Left lung (tissue), 10 donors: ENCODE data around the gene SERPIND1. TPM values are rescaled to one million over a fixed set of nuclear protein-coding genes. Genes with fewer than 3 reads are reported as not detected.

Experiments used
- ATAC-seq: fragments of 200-7000 bp; cut with Tn5 transposase; one replicate; pipeline ENCODE4 v1.9.1; 2020; ENCODE audit warnings: moderate library complexity
- DNase-seq, 4 donors: peaks; one replicate each; pipeline ENCODE4 v3.0.0-alpha.2; 2013 to 2020
- H3K27ac ChIP-seq, 2 donors: fragments of 200-600 bp; sonication (generic) in 1 of 2; one replicate each; pipeline versions ENCODE4 v1.5.0 to v1.8.0; 2020 to 2021
- H3K27me3 ChIP-seq, 2 donors: fragments of 200-600 bp; sonication (generic) in 1 of 2; one replicate each; pipeline versions ENCODE4 v1.5.0 to v1.8.0; 2020 to 2021
- H3K36me3 ChIP-seq, 2 donors: fragments of 200-600 bp; sonication (generic) in 1 of 2; one replicate each; pipeline versions ENCODE4 v1.5.0 to v1.8.0; 2020 to 2021
- H3K4me1 ChIP-seq, 2 donors: fragments of 200-600 bp; one replicate each; pipeline ENCODE4 v1.8.0; 2021
- H3K4me3 ChIP-seq, 2 donors: fragments of 200-600 bp; sonication (generic) in 1 of 2; one replicate each; pipeline versions ENCODE4 v1.5.0 to v1.8.0; 2020 to 2021; ENCODE audit warnings: mild to moderate bottlenecking in 1 of 2
- H3K9me3 ChIP-seq, 2 donors: fragments of 200-600 bp; sonication (generic) in 1 of 2; one replicate each; pipeline versions ENCODE4 v1.5.0 to v1.8.0; 2020 to 2021
- CTCF ChIP-seq, 2 donors: fragments of 200-600 bp; sonication (generic) in 1 of 2; IDR thresholded peaks; one replicate each; pipeline versions ENCODE4 v1.5.0 to v1.8.0; 2021; ENCODE audit warnings: antibody characterized with exemption in 2 of 2
- intact Hi-C, 2 donors: fragments of 100-400 bp; cut with DNase I; formaldehyde crosslinking; loops; one replicate each; pipeline versions ENCODE4 v1.11.2 to v1.14.2; 2022
- polyA plus RNA-seq, 6 donors: library from polyadenylated mRNA; unstranded; fragments of 120-200 nt; gene quantifications; one replicate each; pipeline ENCODE4 v1.2.1, GENCODE V29; 2013; ENCODE audit not compliant: insufficient read length in 6 of 6
- total RNA-seq, 2 donors: library from RNA; stranded (reverse); fragmentation: NEBNext Ultra II Directional; extraction: Animal tissue kit (Norgen Biotek cat#: 25700); gene quantifications; one replicate each; pipeline ENCODE4 v1.2.1, GENCODE V29; 2021
- donor health status: DM: no; HTN: yes; CAD: no.
- donor health status: DM: no; HTN: no; CAD: no.

The SERPIND1 gene
- total and polyA plus RNA-seq, 8 donors, result 0.13 to 3.5 (median 0.40) TPM; not detected in 1

- H3K4me1 ChIP-seq, result peaks cover 2 to 13% of the 10 kb centered on the region in 2 donors
- no peak overlapping the region for H3K4me3 ChIP-seq
- ATAC-seq, result no peak
- intact Hi-C loops, result no loop called here
- peaks cover 0 to 94% of the 10 kb centered on the region in 2 donors for H3K36me3 ChIP-seq
- H3K9me3 ChIP-seq, result no peaks in the 10 kb centered on the region
- no peaks in the 10 kb centered on the region for H3K27me3 ChIP-seq
- TF ChIP-seq CTCF (IDR thresholded peaks at IDR 0.05), result no peak
- peak in 1 of 4 donors; percentile 73 for DNase-seq
- H3K27ac ChIP-seq, result no peak overlapping the region
These were observed 29.5 kb upstream of the SERPIND1 start for GRCh38 chr22:20744456-20744855.

- Histone ChIP-seq H3K36me3 (peaks cover 0 to 100% of the 10 kb centered on the region in 2 donors), H3K27ac (no peak overlapping the region), H3K4me3 (no peak overlapping the region), H3K27me3 (no peaks in the 10 kb centered on the region), H3K4me1 (peaks cover 4 to 19% of the 10 kb centered on the region in 2 donors), H3K9me3 (no peaks in the 10 kb centered on the region)
- TF ChIP-seq CTCF (IDR thresholded peaks at IDR 0.05), result no peak
- peak in 1 of 4 donors; percentile 26 for DNase-seq
- ATAC-seq, result no peak
- intact Hi-C loops, result no loop called here
These were observed 28.8 kb upstream of the SERPIND1 start for GRCh38 chr22:20745119-20745518.

GRCh38 chr22:20746431-20747189, 27.3 kb upstream of the SERPIND1 start:
- ATAC-seq (no peak), DNase-seq (peak in 1 of 4 donors; percentile 69)
- no peak overlapping the region for H3K4me3 ChIP-seq
- peaks cover 14 to 34% of the 10 kb centered on the region in 2 donors for H3K4me1 ChIP-seq
- no peaks in the 10 kb centered on the region for H3K9me3 ChIP-seq
- no peak for TF ChIP-seq CTCF (IDR thresholded peaks at IDR 0.05)
- intact Hi-C loops, result no loop called here
- H3K27me3 ChIP-seq, result no peaks in the 10 kb centered on the region
- H3K36me3 ChIP-seq, result peaks cover 0 to 99% of the 10 kb centered on the region in 2 donors
- no peak overlapping the region for H3K27ac ChIP-seq

- Histone ChIP-seq H3K27ac (peak overlapping the region in 1 of 2 donors; percentile 87), H3K36me3 (peaks cover 0 to 99% of the 10 kb centered on the region in 2 donors), H3K9me3 (no peaks in the 10 kb centered on the region), H3K4me3 (no peak overlapping the region), H3K4me1 (peaks cover 14 to 34% of the 10 kb centered on the region in 2 donors), H3K27me3 (no peaks in the 10 kb centered on the region)
- DNase-seq (peak in 1 of 4 donors; percentile 8), ATAC-seq (no peak)
- intact Hi-C loops, result no loop called here
- no peak for TF ChIP-seq CTCF (IDR thresholded peaks at IDR 0.05)
These were observed 26.7 kb upstream of the SERPIND1 start for GRCh38 chr22:20747223-20747622.

GRCh38 chr22:20748082-20748481, 25.8 kb upstream of the SERPIND1 start:
- Histone ChIP-seq H3K9me3 (no peaks in the 10 kb centered on the region), H3K36me3 (peaks cover 0 to 99% of the 10 kb centered on the region in 2 donors), H3K4me1 (peaks cover 14 to 34% of the 10 kb centered on the region in 2 donors), H3K27ac (peak overlapping the region in 1 of 2 donors; percentile 87), H3K27me3 (no peaks in the 10 kb centered on the region), H3K4me3 (no peak overlapping the region)
- DNase-seq (peak in 1 of 4 donors; percentile 29), ATAC-seq (no peak)
- intact Hi-C loops, result no loop called here
- TF ChIP-seq CTCF (IDR thresholded peaks at IDR 0.05), result no peak
